IMR-90 (cell line): ENCODE results near the gene MTR. TPM values are rescaled to one million over a fixed set of nuclear protein-coding genes. Genes with fewer than 3 reads are reported as not detected.

Experiments
- ATAC-seq: fragments of 200-7000 bp; cut with Tn5 transposase; 2 replicates; pipeline ENCODE4 v1.9.1; 2020; ENCODE audit warnings: low read depth, mild to moderate bottlenecking, moderate library complexity
- BruUV-seq: library from RNA; stranded (reverse); fragments of 400-500 nt; replicated peaks from 2 replicates; lab custom pipeline; 2021; lab: Mats Ljungman, UMichigan
- CTCF ChIA-PET: fragments of 300-600 bp; formaldehyde crosslinking; extraction: SDS; loops from one replicate; lab custom pipeline; 2021; ENCODE audit warnings: antibody characterized with exemption; lab: Yijun Ruan, JAX
- POLR2A ChIA-PET: fragments of 300-600 bp; sonication (Branson Sonifier 250); formaldehyde crosslinking; loops from one replicate; lab custom pipeline; 2022; ENCODE audit warnings: antibody characterized with exemption; ENCODE audit not compliant: unreplicated experiment; lab: Charles Lee
- DNase-seq: peaks from one replicate; pipeline ENCODE4 v3.0.0; 2013
- H2AFZ ChIP-seq: replicated peaks from 2 replicates; pipeline ENCODE3; 2013; ENCODE audit warnings: low read length, mild to moderate bottlenecking; ENCODE audit not compliant: poor library complexity
- H2AK5ac ChIP-seq: 2 replicates; pipeline ENCODE4 v1.6.1; 2013; ENCODE audit warnings: low read depth, low read length, inconsistent platforms
- H2AK9ac ChIP-seq: replicated peaks from 2 replicates; pipeline ENCODE3; 2013; ENCODE audit warnings: mild to moderate bottlenecking, low read depth, low read length, moderate library complexity; ENCODE audit not compliant: poor library complexity
- H2BK120ac ChIP-seq: 2 replicates; pipeline ENCODE4 v1.6.1; 2013; ENCODE audit warnings: low read depth, low read length, inconsistent platforms
- H2BK15ac ChIP-seq: 3 replicates; pipeline ENCODE4 v1.6.1; 2013; ENCODE audit warnings: low read depth, low read length, inconsistent platforms
- H2BK20ac ChIP-seq: 2 replicates; pipeline ENCODE4 v1.6.1; 2013; ENCODE audit warnings: low read depth, mild to moderate bottlenecking, inconsistent platforms, low read length, moderate library complexity
- H2BK5ac ChIP-seq: 2 replicates; pipeline ENCODE4 v1.6.1; 2013; ENCODE audit warnings: mild to moderate bottlenecking, low read depth, low read length, inconsistent platforms; ENCODE audit not compliant: poor library complexity, severe bottlenecking
- H3K14ac ChIP-seq: replicated peaks from 2 replicates; pipeline ENCODE4 v1.6.1; 2013; ENCODE audit warnings: low read depth, low read length, inconsistent platforms
- H3K18ac ChIP-seq: 2 replicates; pipeline ENCODE4 v1.6.1; 2013; ENCODE audit warnings: low read depth, low read length, control low read depth
- H3K23ac ChIP-seq: 2 replicates; pipeline ENCODE4 v1.6.1; 2013; ENCODE audit warnings: low read depth, low read length, inconsistent platforms
- H3K27ac ChIP-seq: 2 replicates; pipeline ENCODE4 v1.5.1; 2013; ENCODE audit warnings: mild to moderate bottlenecking, control low read depth, low read length; ENCODE audit not compliant: insufficient read depth
- H3K27me3 ChIP-seq: 2 replicates; pipeline ENCODE4 v1.6.1; 2013; ENCODE audit warnings: low read length; ENCODE audit not compliant: control insufficient read depth, insufficient read depth
- H3K36me3 ChIP-seq: 2 replicates; pipeline ENCODE4 v1.6.1; 2013; ENCODE audit warnings: low read length, mixed read lengths; ENCODE audit not compliant: control insufficient read depth, insufficient read depth
- H3K4ac ChIP-seq: 2 replicates; pipeline ENCODE4 v1.6.1; 2013; ENCODE audit warnings: low read depth, low read length, inconsistent platforms
- H3K4me1 ChIP-seq: 2 replicates; pipeline ENCODE4 v1.6.1; 2013; ENCODE audit warnings: low read length, mixed read lengths; ENCODE audit not compliant: control insufficient read depth, insufficient read depth
- H3K4me2 ChIP-seq: 2 replicates; pipeline ENCODE4 v1.6.1; 2013; ENCODE audit warnings: low read depth, mild to moderate bottlenecking, control low read depth, low read length, moderate library complexity
- H3K4me3 ChIP-seq: 2 replicates; pipeline ENCODE4 v1.5.1; 2013; ENCODE audit warnings: low read depth, mild to moderate bottlenecking, control low read depth, low read length, moderate library complexity; ENCODE audit not compliant: insufficient read depth
- H3K56ac ChIP-seq: 2 replicates; pipeline ENCODE4 v1.6.1; 2013; ENCODE audit warnings: low read length, inconsistent platforms; ENCODE audit not compliant: insufficient read depth; ENCODE audit errors: extremely low read depth
- H3K79me1 ChIP-seq, 2 experiments: 2 replicates each; pipeline ENCODE4 v1.6.1; 2013; ENCODE audit warnings: low read length in 2 of 2, inconsistent platforms in 1 of 2, low read depth in 1 of 2
- H3K9ac ChIP-seq: 2 replicates; pipeline ENCODE4 v1.6.1; 2013; ENCODE audit warnings: low read depth, low read length, control low read depth
- H3K9me1 ChIP-seq: 2 replicates; pipeline ENCODE4 v1.6.1; 2013; ENCODE audit warnings: low read length, inconsistent platforms; ENCODE audit not compliant: insufficient read depth
- H3K9me3 ChIP-seq: 2 replicates; pipeline ENCODE4 v1.6.1; 2013; ENCODE audit warnings: low read length; ENCODE audit not compliant: control insufficient read depth, insufficient read depth
- H4K20me1 ChIP-seq: 2 replicates; pipeline ENCODE4 v1.6.1; 2013; ENCODE audit warnings: low read length, inconsistent platforms; ENCODE audit not compliant: insufficient read depth
- H4K5ac ChIP-seq: 2 replicates; pipeline ENCODE4 v1.6.1; 2013; ENCODE audit warnings: mild to moderate bottlenecking, low read depth, low read length, control low read depth
- H4K8ac ChIP-seq, 2 experiments: 2 replicates each; pipeline ENCODE4 v1.6.1; 2013; ENCODE audit warnings: low read depth in 2 of 2, low read length in 2 of 2, control low read depth in 1 of 2, inconsistent platforms in 1 of 2
- H4K91ac ChIP-seq: 2 replicates; pipeline ENCODE4 v1.6.1; 2013; ENCODE audit warnings: low read depth, low read length, inconsistent platforms; ENCODE audit not compliant: insufficient read depth
- BHLHE40 ChIP-seq: fragments of 150-350 bp; IDR thresholded peaks from 2 replicates; pipeline ENCODE4 v1.6.1; 2016; ENCODE audit warnings: mild to moderate bottlenecking, low read depth, low read length
- CHD1 ChIP-seq: IDR thresholded peaks from 2 replicates; pipeline ENCODE4 v1.6.1; 2012; ENCODE audit warnings: low read depth, low read length, improper control_type of control experiment
- CTCF ChIP-seq: conservative IDR thresholded peaks from 2 replicates; pipeline ENCODE4 v1.5.1; 2012; ENCODE audit warnings: mild to moderate bottlenecking, low read depth, low read length, improper control_type of control experiment
- MAFK ChIP-seq: IDR thresholded peaks from 2 replicates; pipeline ENCODE4 v1.6.1; 2012; ENCODE audit warnings: low read depth, low read length, improper control_type of control experiment
- MAZ ChIP-seq: IDR thresholded peaks from 2 replicates; pipeline ENCODE4 v1.6.1; 2012; ENCODE audit warnings: low read depth, mild to moderate bottlenecking, low read length, improper control_type of control experiment, moderate library complexity, borderline replicate concordance
- MXI1 ChIP-seq: IDR thresholded peaks from 2 replicates; pipeline ENCODE4 v1.6.1; 2012; ENCODE audit warnings: low read depth, mild to moderate bottlenecking, low read length, moderate library complexity, borderline replicate concordance
- NFE2L2 ChIP-seq: fragments of 150-350 bp; IDR thresholded peaks from 2 replicates; pipeline ENCODE4 v1.6.1; 2016; ENCODE audit warnings: low read depth, mild to moderate bottlenecking, low read length
- POLR2A ChIP-seq: IDR thresholded peaks from 2 replicates; pipeline ENCODE4 v1.6.1; 2012; ENCODE audit warnings: mild to moderate bottlenecking, low read depth, low read length
- RAD21 ChIP-seq: IDR thresholded peaks from 2 replicates; pipeline ENCODE4 v1.6.1; 2012; ENCODE audit warnings: low read length, improper control_type of control experiment
- RFX5 ChIP-seq: IDR thresholded peaks from 2 replicates; pipeline ENCODE4 v1.8.0; 2012; ENCODE audit warnings: low read depth, mild to moderate bottlenecking, low read length, moderate library complexity
- SMC3 ChIP-seq: fragments of 150-350 bp; IDR thresholded peaks from 2 replicates; pipeline ENCODE4 v1.6.1; 2016; ENCODE audit warnings: low read depth, mild to moderate bottlenecking, antibody characterized with exemption, low read length, moderate library complexity
- WGBS, 2 experiments: methylation state at CpG; one replicate each; pipeline versions ENCODE4 v1.1.5 to v1.1.7; 2013; ENCODE audit warnings: missing lambda C conversion rate in 2 of 2; ENCODE audit not compliant: insufficient read length in 1 of 2; ENCODE audit errors: extremely low coverage in 2 of 2; 5-methylcytosine and 5-hydroxymethylcytosine counted together
- dilution Hi-C: fragments of 300-500 bp; cut with HindIII; formaldehyde crosslinking; loops from one replicate; pipeline ENCODE4 v1.14.3; 2018; ENCODE audit warnings: low sequenced_read_pairs; ENCODE audit not compliant: unreplicated experiment
- in situ Hi-C: fragments of 300-500 bp; cut with MboI; formaldehyde crosslinking; loops from 3 replicates; pipeline ENCODE4 v1.14.3; 2019; ENCODE audit warnings: low sequenced_read_pairs, inconsistent platforms, mixed read lengths
- intact Hi-C: fragments of 100-400 bp; cut with micrococcal nuclease; formaldehyde crosslinking; loops from 2 replicates; pipeline ENCODE4 v1.10.0; 2022
- polyA plus RNA-seq, 3 experiments: library from polyadenylated mRNA; depleted of rRNA; stranded (reverse); fragments of >200 nt; gene quantifications; 2 replicates each; pipeline ENCODE4 v1.2.3, GENCODE V29; 2012; ENCODE audit warnings: low replicate concordance in 1 of 3
- total RNA-seq: library from RNA; depleted of rRNA; stranded (reverse); fragments of >200 nt; gene quantifications from 2 replicates; pipeline ENCODE4 v1.2.3, GENCODE V29; 2012

Gene MTR
- total and polyA plus RNA-seq, 2 of the 4 experiments (the other 2 are of a cell fraction) = 7.7 to 31.0 TPM

GRCh38 chr1:236948996-236949395 is 153.9 kb downstream of the MTR start:
- no peaks in the 10 kb centered on the region for H3K79me1 ChIP-seq
- in situ Hi-C loops = no loop called here
- CTCF ChIA-PET = no interaction called here
- H3K4ac ChIP-seq = no peak overlapping the region
- H3K9me1 ChIP-seq = no peaks in the 10 kb centered on the region
- DNase-seq = no peak
- no peak overlapping the region for H3K4me3 ChIP-seq
- H3K14ac ChIP-seq = no peak overlapping the region
- H3K27me3 ChIP-seq = no peaks in the 10 kb centered on the region
- no peak overlapping the region for H2BK120ac ChIP-seq
- no peak overlapping the region for H4K5ac ChIP-seq
- WGBS, 2 experiments = 22% methylated on average over 3 of the region's 6 CpGs; no CpG with 5 or more reads in 1 of the 2 experiments
- no peak overlapping the region for H2BK5ac ChIP-seq
- no peak overlapping the region for H2AK5ac ChIP-seq
- BruUV-seq = no TSS peak
- H3K4me2 ChIP-seq = no peak overlapping the region
- TF ChIP-seq CHD1 = no peak
- no peak for TF ChIP-seq MAFK
- TF ChIP-seq SMC3 = no peak
- no peak for TF ChIP-seq RAD21
- TF ChIP-seq CTCF = no peak
- no peak for TF ChIP-seq BHLHE40
- no peak for TF ChIP-seq MXI1
- no peak for TF ChIP-seq MAZ
- no peak for TF ChIP-seq RFX5
- TF ChIP-seq POLR2A = no peak
- TF ChIP-seq NFE2L2 = no peak
- H3K56ac ChIP-seq = no peak overlapping the region
- ATAC-seq = no peak
- H4K20me1 ChIP-seq = no peaks in the 10 kb centered on the region
- no peak overlapping the region for H2BK15ac ChIP-seq
- H2BK20ac ChIP-seq = no peak overlapping the region
- H3K23ac ChIP-seq = no peak overlapping the region
- no peaks in the 10 kb centered on the region for H3K36me3 ChIP-seq
- no peak overlapping the region for H4K8ac ChIP-seq
- H3K9me3 ChIP-seq = peaks cover 19% of the 10 kb centered on the region
- dilution Hi-C loops = no loop called here
- no peak overlapping the region for H3K18ac ChIP-seq
- intact Hi-C loops = no loop called here
- H3K27ac ChIP-seq = no peak overlapping the region
- H2AK9ac ChIP-seq = no peak overlapping the region
- POLR2A ChIA-PET = no interaction called here
- H3K9ac ChIP-seq = no peak overlapping the region
- H4K91ac ChIP-seq = no peak overlapping the region
- no peak overlapping the region for H2AFZ ChIP-seq
- no peaks in the 10 kb centered on the region for H3K4me1 ChIP-seq
